Tibial nerve (tissue), 4 donors: ENCODE data around the gene BID. TPM values are rescaled to one million over a fixed set of nuclear protein-coding genes. Genes with fewer than 3 reads are reported as not detected.
A peak's percentile ranks its signal among the peaks of the same experiment; 100 is the strongest.

Source experiments
- DNase-seq, 2 donors: peaks; one replicate each; pipeline ENCODE4 v3.0.0-alpha.2; 2019; ENCODE audit warnings: low spot score in 2 of 2
- H3K27ac ChIP-seq, 4 donors: fragments of 200-600 bp; sonication (generic) in 3 of 4; one replicate each; pipeline ENCODE4 v1.5.1; 2017 to 2019; ENCODE audit warnings: mild to moderate bottlenecking in 1 of 4
- H3K27me3 ChIP-seq, 2 donors: fragments of 200-600 bp; sonication (generic) in 1 of 2; one replicate each; pipeline versions ENCODE4 v1.5.1 to v1.6.0; 2017 to 2019
- H3K36me3 ChIP-seq, 3 donors: fragments of 200-600 bp; sonication (generic); one replicate each; pipeline ENCODE4 v1.5.1; 2018 to 2019
- H3K4me1 ChIP-seq, 4 donors: fragments of 200-600 bp; sonication (generic) in 3 of 4; one replicate each; pipeline ENCODE4 v1.5.1; 2017 to 2019
- H3K4me3 ChIP-seq, 4 donors: fragments of 200-600 bp; sonication (generic) in 3 of 4; one replicate each; pipeline ENCODE4 v1.5.1; 2017 to 2019; ENCODE audit warnings: mild to moderate bottlenecking in 1 of 4, moderate library complexity in 1 of 4
- H3K9me3 ChIP-seq, 4 donors: fragments of 200-600 bp; sonication (generic) in 3 of 4; one replicate each; pipeline ENCODE4 v1.5.1; 2017 to 2019
- EP300 ChIP-seq, 2 donors: sonication (generic); formaldehyde crosslinking; IDR thresholded peaks; one replicate each; pipeline ENCODE4 v1.6.1; 2017; ENCODE audit warnings: antibody characterized with exemption in 2 of 2, mild to moderate bottlenecking in 1 of 2
- POLR2A ChIP-seq, 2 donors: fragments of 450-650 bp; IDR thresholded peaks; one replicate each; pipeline ENCODE4 v1.6.1; 2017; ENCODE audit warnings: antibody characterized with exemption in 2 of 2, mild to moderate bottlenecking in 2 of 2, moderate library complexity in 2 of 2
- WGBS, 2 donors: methylation state at CpG; one replicate each; pipeline ENCODE4 v1.1.5; 2018; 5-methylcytosine and 5-hydroxymethylcytosine counted together
- total RNA-seq, 4 donors: library from RNA; depleted of rRNA; stranded (reverse); fragments of >200 nt; gene quantifications; one replicate each; pipeline ENCODE4 v1.1.0, GENCODE V29; 2016
- TF ChIP-seq, protein P1 (sequence below), 5 experiments: fragments of 200-600 bp in 3 of 5; fragments of 450-650 bp in 2 of 5; sonication (generic) in 3 of 5; IDR thresholded peaks; one replicate each; pipeline ENCODE4 v1.5.1; 2016 to 2019; ENCODE audit warnings: antibody characterized with exemption in 5 of 5, mild to moderate bottlenecking in 3 of 5, moderate library complexity in 2 of 5

The BID gene
- 10 to 100 TPM in 2 of 4 donors, 1 to 10 TPM in 2; 6.3 to 47.1 (median 13.7) TPM for total RNA-seq

DNA sequence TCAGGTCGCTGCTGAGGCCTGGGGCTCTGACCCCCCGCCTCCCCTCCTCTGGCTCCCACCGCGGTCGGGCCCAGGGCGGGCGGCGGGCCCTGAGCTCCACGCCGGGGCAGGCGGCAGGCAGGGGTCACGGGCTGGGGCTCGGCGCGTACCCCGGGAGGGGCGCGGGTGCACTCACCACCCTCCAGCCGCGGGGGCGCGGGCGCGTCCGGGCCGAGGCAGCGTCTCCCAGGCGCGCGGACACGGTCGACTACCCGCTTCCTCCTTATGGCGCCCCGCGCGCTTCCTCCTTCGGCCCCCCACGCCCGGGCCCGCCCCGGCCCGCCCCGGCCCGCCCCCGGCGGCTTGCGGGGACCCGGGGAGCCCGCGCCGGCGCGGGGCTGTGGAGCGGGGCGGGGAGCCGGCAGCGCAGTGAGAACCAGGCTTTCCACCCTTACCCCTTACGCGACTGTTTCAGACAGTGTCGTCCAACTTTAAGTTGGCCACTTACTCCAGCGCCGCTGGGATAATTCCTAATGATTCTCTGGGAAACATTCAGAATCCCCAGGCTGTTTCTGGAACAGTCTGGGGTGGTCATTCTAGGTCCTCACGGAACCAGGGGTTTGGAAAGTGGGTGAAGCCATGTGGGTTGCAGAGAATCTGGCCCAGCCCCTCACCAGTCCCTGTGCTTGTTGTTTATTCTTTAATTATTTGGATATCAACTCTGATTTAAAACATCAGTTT lies at the start of gene BID:
Gene BID (minus strand): TSS at position 264 of the 720 bp plus-strand sequence. CDS start 24,353 bp downstream, outside the sequence.
- DNase-seq, result no peak
- H3K27ac ChIP-seq, result peak within 1 kb of the TSS in 2 of 4 donors; percentile 76 to 87

DNA sequence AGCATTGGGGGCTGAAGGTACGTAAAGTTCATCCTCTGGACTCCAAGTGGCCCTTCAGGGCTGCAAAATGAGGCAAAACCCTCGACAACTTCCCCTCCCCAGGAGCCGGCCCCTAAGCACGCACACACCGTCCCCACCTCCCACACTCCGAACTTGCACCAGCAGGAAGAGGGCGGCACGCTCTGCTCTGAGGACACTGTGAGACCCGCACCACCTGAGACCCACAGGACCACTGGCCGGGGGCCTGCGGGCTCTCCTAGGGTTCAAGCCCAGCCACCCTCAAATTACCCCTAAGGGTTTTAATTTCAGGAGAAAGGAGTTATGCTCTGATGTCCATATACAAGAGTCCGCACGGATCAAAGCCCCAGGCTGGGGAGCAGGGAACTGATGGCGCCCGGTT lies 49.7 kb upstream of the BID start:
- Histone ChIP-seq H3K4me3 (no peak overlapping the region), H3K9me3 (no peaks in the 10 kb centered on the region), H3K27me3 (no peaks in the 10 kb centered on the region), H3K36me3 (peaks cover 0 to 95% (median 4%) of the 10 kb centered on the region in 3 donors), H3K27ac (no peak overlapping the region), H3K4me1 (no peaks in the 10 kb centered on the region)
- TF ChIP-seq EP300 (IDR thresholded peaks at IDR 0.05) (no peak), POLR2A (IDR thresholded peaks at IDR 0.05) (no peak)
- TF ChIP-seq, protein P1, sequence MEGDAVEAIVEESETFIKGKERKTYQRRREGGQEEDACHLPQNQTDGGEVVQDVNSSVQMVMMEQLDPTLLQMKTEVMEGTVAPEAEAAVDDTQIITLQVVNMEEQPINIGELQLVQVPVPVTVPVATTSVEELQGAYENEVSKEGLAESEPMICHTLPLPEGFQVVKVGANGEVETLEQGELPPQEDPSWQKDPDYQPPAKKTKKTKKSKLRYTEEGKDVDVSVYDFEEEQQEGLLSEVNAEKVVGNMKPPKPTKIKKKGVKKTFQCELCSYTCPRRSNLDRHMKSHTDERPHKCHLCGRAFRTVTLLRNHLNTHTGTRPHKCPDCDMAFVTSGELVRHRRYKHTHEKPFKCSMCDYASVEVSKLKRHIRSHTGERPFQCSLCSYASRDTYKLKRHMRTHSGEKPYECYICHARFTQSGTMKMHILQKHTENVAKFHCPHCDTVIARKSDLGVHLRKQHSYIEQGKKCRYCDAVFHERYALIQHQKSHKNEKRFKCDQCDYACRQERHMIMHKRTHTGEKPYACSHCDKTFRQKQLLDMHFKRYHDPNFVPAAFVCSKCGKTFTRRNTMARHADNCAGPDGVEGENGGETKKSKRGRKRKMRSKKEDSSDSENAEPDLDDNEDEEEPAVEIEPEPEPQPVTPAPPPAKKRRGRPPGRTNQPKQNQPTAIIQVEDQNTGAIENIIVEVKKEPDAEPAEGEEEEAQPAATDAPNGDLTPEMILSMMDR (IDR thresholded peaks at IDR 0.05), result no peak
- 85 to 89% methylated on average over 15 of the region's 15 CpGs for WGBS, 2 donors
- no peak for DNase-seq

More for the DNA sequence above, at the start of gene BID:
- peaks cover 0 to 30% (median 11%) of the 10 kb centered on the region in 4 donors for H3K4me1 ChIP-seq
- H3K4me3 ChIP-seq, result peak within 1 kb of the TSS; percentile 41 to 83 (median 63)
- no peaks in the 10 kb centered on the region for H3K9me3 ChIP-seq
- TF ChIP-seq EP300 (IDR thresholded peaks at IDR 0.05), result no peak
- TF ChIP-seq POLR2A (IDR thresholded peaks at IDR 0.05), result no peak
- TF ChIP-seq, protein P1 (IDR thresholded peaks at IDR 0.05), result no peak
- no peaks in the 10 kb centered on the region for H3K36me3 ChIP-seq
- no peaks in the 10 kb centered on the region for H3K27me3 ChIP-seq
- WGBS, 2 donors, result 0 to 2% methylated on average over 6 to 17 of the region's 64 CpGs

- Histone ChIP-seq H3K4me3 (no peak overlapping the region), H3K27me3 (no peaks in the 10 kb centered on the region), H3K9me3 (no peaks in the 10 kb centered on the region), H3K4me1 (no peaks in the 10 kb centered on the region), H3K36me3 (peaks cover 0 to 95% (median 4%) of the 10 kb centered on the region in 3 donors), H3K27ac (no peak overlapping the region)
- WGBS, 2 donors, result 71 to 89% methylated on average over 4 of the region's 4 CpGs
- TF ChIP-seq EP300 (IDR thresholded peaks at IDR 0.05) (no peak), POLR2A (IDR thresholded peaks at IDR 0.05) (no peak)
- TF ChIP-seq, protein P1 (IDR thresholded peaks at IDR 0.05), result no peak
- DNase-seq, result no peak
Observed at GRCh38 chr22:17823226-17823625, 49.0 kb upstream of the BID start.

DNA sequence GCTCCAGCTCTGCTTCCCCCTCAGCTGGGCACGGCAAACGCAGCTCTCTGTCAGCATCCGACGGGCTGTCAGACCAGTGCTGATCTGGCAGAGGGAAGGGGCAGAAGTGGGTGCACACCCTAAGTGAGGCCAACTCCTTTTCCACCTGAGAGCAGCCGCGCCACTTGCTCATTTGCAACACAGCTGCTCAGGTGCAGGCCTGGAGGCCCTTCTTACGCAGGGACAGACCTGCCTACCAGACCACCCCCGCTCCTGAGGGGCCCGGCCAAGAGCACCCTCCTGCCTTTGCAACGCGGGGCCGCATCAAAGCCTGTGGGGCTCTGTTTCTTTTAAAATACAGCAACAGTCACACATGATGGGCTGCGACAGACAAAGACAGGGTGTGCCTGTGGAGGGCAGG lies 47.8 kb upstream of the BID start:
- TF ChIP-seq, protein P1 (IDR thresholded peaks at IDR 0.05), result no peak
- no peak for TF ChIP-seq POLR2A (IDR thresholded peaks at IDR 0.05)
- no peak for TF ChIP-seq EP300 (IDR thresholded peaks at IDR 0.05)
- 94% methylated on average over 13 of the region's 13 CpGs for WGBS, 2 donors
- Histone ChIP-seq H3K9me3 (no peaks in the 10 kb centered on the region), H3K27ac (no peak overlapping the region), H3K4me1 (no peaks in the 10 kb centered on the region), H3K36me3 (peaks cover 0 to 95% (median 1%) of the 10 kb centered on the region in 3 donors), H3K27me3 (no peaks in the 10 kb centered on the region), H3K4me3 (no peak overlapping the region)
- no peak for DNase-seq

GRCh38 chr22:17820879-17821439 lies 46.7 kb upstream of the BID start:
- 84 to 86% methylated on average over 3 of the region's 3 CpGs for WGBS, 2 donors
- no peak for DNase-seq
- Histone ChIP-seq H3K27ac (no peak overlapping the region), H3K4me1 (no peaks in the 10 kb centered on the region), H3K36me3 (peaks cover 0 to 95% (median 9%) of the 10 kb centered on the region in 3 donors), H3K27me3 (no peaks in the 10 kb centered on the region), H3K4me3 (no peak overlapping the region), H3K9me3 (no peaks in the 10 kb centered on the region)
- TF ChIP-seq, protein P1 (IDR thresholded peaks at IDR 0.05), result no peak
